ENCODE measurements around the gene TOR1A.
"Not testable (repeated sequence)": the region's sequence is repeated elsewhere in the genome, so short reads cannot be mapped to it uniquely, and the experiment has no call there.

DNA sequence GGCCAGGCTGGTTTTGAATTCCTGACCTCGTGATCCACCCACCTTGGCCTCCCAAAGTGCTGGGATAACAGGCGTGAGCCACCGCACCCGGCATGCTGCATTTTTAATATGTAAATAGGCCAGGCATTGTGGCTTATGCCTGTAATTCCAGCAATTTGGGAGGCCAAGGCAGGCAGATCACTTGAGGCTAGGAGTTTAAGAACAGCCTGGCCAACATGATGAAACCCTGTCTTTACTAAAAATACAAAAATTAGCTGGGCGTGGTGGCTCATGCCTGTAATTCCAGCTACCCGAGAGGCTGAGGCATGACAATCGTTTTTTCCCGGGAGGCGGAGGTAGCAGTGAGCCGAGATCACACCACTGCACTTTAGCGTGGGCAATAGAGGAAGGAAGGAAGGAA is 39.0 kb downstream of the TOR1A start:
- TF ChIP-seq, protein P1, sequence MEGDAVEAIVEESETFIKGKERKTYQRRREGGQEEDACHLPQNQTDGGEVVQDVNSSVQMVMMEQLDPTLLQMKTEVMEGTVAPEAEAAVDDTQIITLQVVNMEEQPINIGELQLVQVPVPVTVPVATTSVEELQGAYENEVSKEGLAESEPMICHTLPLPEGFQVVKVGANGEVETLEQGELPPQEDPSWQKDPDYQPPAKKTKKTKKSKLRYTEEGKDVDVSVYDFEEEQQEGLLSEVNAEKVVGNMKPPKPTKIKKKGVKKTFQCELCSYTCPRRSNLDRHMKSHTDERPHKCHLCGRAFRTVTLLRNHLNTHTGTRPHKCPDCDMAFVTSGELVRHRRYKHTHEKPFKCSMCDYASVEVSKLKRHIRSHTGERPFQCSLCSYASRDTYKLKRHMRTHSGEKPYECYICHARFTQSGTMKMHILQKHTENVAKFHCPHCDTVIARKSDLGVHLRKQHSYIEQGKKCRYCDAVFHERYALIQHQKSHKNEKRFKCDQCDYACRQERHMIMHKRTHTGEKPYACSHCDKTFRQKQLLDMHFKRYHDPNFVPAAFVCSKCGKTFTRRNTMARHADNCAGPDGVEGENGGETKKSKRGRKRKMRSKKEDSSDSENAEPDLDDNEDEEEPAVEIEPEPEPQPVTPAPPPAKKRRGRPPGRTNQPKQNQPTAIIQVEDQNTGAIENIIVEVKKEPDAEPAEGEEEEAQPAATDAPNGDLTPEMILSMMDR (conservative IDR thresholded peaks at IDR 0.05 in 1 of 2, IDR thresholded peaks at IDR 0.05 in 1 of 2; ENCODE audit: low read depth in 1 of 2, low read length in 2 of 2), result not testable (repeated sequence)
- TF ChIP-seq EZH2 (IDR thresholded peaks at IDR 0.05; ENCODE audit: low read length, missing control alignments), result not testable (repeated sequence)
